Loucy (cell line): ENCODE data around the gene ARX.

Source experiments
- CTCF ChIP-seq: fragments of 200-600 bp; sonication (generic); conservative IDR thresholded peaks from 2 replicates; pipeline ENCODE4 v1.5.1; 2014; ENCODE audit warnings: mild to moderate bottlenecking, antibody characterized with exemption, low read length
- EZH2phosphoT487 ChIP-seq: fragments of 200-600 bp; IDR thresholded peaks from 2 replicates; pipeline ENCODE4 v1.6.1; 2018; ENCODE audit warnings: antibody characterized with exemption, mild to moderate bottlenecking, moderate library complexity, borderline replicate concordance

- TF ChIP-seq CTCF: no peak
- no peak for TF ChIP-seq EZH2phosphoT487
These were observed at the start of gene ARX for GRCh38 chrX:25015486-25016360.
